Stimulated activated CD4-positive, alpha-beta T cell treated with anti-CD3 and anti-CD28 coated beads, Interleukin-2, amount 100 ng/mL, for 4 hours (primary cell): ENCODE data around the gene DSEL.

Experiments
- DNase-seq: peaks from one replicate; pipeline ENCODE4 v3.0.0-alpha.2; 2020; ENCODE audit warnings: low read depth

The DSEL gene

GRCh38 chr18:67516539-67517443, at the start of gene DSEL:
TSS of gene DSEL (minus strand) at chr18:67516720. CDS start at chr18:67514608, 2,112 bp downstream.
- peak; percentile 96 for DNase-seq

GRCh38 chr18:67553437-67553836, 36.9 kb upstream of the DSEL start:
- DNase-seq = no peak

DNA sequence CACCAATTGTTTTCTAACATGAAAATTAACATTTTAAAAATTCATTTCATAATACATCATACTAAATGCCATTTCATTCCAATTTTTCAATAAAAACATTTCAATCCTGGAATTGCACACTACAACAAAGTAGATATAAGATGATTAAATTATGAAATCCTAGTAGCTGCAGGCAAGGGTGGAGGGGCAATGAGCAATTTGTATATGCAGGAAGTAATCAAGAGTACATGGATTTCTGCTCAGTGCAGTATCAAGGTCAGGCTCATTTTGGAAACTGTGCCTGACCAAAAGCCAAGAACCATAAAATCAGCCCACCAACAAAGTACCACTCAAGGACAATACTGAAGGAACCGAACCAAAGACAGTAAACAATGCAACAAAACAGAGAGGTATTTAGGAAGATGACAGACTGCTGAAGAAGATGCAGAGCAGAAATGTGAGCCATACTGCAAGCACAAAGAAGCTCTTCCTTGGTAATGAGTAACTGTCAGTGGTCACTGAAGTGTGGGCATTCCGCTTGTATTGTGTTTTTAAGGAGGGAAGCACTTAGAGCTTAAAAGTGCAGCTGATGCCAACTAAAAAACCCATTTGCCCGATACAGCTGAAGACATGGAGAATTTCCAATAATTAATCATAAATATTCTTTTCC, 34.5 kb upstream of the DSEL start:
- DNase-seq = no peak

DNA sequence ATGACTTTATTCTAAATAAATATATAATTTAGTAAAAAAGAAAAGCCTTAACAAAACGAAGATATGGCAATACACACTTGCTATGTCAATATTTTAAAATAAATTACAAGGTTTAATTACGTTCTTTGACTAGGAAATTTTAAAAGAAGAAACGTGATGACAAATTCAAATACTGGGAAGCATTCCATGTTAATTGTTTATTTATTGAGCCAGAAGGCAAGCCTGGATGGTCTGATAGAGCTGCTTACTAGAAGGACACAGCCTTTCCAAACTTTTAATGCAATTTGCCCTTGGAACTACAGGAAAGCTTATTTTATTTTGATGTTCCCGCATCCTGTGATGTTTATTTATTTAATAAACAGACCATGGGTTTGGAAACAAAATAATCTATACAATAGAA, 33.4 kb upstream of the DSEL start:
- no peak for DNase-seq

DNA sequence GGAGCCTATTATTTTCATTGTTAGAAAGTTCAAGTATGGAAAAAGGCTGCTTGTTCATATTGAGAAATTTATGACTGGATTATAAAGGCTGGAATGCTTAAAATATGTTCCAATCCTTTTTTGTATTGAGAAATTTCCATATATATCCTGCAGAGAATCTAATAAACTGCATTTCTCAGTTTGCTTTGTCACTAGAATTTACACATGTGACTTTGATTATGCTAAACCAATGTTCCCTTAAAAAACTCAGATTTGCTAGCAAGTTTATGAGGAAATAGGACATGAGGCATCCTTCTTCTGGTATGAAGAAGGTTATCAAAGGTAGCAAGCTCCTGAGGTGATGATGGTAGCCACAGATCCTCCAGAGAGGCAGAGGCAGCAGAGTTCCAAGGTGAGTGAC, 29.2 kb upstream of the DSEL start:
- no peak for DNase-seq

DNA sequence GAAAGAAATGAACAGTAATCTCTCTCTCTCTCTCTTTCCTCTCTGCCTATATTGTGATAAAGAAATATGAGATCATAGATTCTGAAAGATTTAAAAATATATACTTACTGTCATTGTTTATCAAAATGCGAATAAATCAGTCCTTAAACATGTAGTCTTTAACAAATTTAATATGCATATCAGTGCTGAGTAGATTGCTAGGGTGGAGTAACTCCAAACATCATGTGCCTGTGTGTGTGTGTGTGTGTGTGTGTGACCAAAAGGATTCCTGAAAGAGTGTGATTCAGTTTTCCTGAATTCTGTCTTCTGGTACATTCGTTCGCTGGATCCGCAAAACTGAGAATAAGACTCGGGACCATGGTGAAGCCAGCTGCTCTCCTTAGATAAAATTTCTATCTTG, 24.0 kb upstream of the DSEL start:
- DNase-seq = no peak

DNA sequence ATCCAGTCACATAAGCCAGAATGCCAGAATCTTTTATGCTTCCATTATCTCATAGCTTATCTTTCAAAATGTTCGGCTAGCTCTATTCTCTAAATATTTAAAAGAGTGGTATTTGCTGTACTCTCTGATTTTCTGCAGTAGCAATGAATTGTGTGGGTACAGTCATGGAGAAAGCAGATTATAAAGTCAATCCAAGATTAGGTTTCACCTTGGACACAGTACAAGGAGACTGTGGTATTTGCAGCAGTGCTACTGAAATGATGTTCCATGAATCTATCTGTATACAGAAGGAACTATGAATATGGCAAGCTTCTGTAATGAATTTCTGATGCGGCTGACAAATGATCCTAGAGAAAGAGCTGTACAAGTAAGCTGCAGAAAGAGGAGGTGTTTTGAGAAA, 15.4 kb upstream of the DSEL start:
- no peak for DNase-seq

GRCh38 chr18:67525328-67526099, 9.0 kb upstream of the DSEL start:
- no peak for DNase-seq

GRCh38 chr18:67520351-67520921, 3.9 kb upstream of the DSEL start:
- no peak for DNase-seq

DNA sequence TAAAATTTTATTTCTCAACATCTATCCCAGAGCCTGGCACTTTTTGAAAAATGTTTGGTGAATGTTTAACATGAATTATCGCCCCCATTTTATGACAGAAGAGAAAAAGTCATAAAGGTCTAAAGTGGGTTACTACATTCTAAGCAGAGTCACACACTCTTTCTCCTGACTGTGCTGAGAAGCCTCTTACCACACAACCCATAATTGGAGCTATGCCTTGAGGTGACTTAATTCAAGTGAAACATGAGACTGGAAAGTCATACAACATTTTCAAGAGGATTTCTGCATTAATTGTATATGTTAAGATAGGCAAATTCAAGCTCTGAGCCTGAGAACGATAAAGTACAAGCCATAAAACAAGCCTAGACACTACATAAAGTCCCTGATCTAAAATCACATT, 3.1 kb upstream of the DSEL start:
- no peak for DNase-seq

- no peak for DNase-seq
These were observed 2.0 kb upstream of the DSEL start for GRCh38 chr18:67518566-67518965.

- no peak for DNase-seq
These were observed 885 bp upstream of the DSEL start for GRCh38 chr18:67517444-67517765.

- DNase-seq = peak; percentile 21
These were observed 480 bp downstream of the DSEL start for GRCh38 chr18:67515942-67516538.

- DNase-seq = no peak
These were observed 1.5 kb downstream of the DSEL start for GRCh38 chr18:67514901-67515540.

DNA sequence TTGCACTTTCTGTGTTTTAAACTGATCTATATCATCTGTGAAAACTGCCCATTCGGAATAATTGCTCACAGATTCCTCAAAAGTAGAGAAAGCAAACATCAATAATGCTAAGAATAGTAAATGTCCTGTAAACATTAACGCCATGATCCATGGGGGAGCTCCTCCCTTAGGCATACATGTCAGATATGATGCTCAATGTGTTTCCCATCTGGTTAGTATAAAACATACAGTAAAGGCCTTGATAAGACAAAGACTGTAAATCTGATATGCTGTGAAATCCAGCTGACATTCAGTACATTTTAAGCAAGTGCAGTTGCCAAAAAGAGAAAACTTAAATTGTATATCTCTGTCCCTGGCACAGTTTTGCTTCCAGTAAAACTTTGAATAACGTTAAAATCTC, 2.1 kb downstream of the DSEL start:
- DNase-seq = no peak

DNA sequence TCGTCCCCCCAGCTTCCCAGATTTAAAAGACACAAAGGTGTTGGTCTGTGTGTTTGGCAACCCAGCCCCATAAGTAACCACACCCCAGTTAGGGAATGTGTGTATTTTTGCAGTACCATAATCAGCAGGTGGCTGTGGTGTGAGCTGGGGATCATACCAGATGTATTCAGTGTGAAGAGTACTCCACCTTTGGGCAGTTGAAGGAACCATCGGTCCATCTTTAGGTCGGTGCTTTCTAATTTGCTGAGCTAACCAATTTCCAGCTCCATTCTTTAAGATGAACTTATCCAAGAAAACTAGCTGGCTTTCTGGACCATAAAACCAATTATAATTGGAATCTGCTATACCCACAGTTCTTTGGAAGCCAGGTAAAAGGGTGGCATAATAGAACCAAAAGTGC, 3.2 kb downstream of the DSEL start:
- no peak for DNase-seq

DNA sequence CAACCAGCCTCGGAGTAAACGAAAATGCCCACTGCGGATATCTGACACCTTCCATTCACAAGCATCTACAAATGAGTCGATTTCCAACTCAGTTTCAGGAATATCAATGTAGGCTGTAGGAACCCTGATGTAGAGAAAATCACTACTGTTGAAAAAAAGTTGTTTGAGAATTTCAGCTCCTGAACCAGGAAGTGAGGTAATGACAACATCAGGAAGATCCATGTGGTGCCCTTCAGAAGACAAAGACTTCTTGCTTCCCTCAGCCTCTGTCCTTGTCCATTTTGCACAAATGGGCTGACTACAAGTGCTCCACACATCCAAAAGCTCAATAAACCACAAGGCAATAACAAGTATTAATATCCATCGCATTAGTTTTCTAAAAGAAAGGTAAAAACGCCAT, 4.7 kb downstream of the DSEL start:
- DNase-seq = no peak

GRCh38 chr18:67510831-67511230, 5.7 kb downstream of the DSEL start:
- no peak for DNase-seq

GRCh38 chr18:67509741-67510391, 6.7 kb downstream of the DSEL start:
- no peak for DNase-seq

- DNase-seq = no peak
These were observed 8.4 kb downstream of the DSEL start for GRCh38 chr18:67508146-67508545.

DNA sequence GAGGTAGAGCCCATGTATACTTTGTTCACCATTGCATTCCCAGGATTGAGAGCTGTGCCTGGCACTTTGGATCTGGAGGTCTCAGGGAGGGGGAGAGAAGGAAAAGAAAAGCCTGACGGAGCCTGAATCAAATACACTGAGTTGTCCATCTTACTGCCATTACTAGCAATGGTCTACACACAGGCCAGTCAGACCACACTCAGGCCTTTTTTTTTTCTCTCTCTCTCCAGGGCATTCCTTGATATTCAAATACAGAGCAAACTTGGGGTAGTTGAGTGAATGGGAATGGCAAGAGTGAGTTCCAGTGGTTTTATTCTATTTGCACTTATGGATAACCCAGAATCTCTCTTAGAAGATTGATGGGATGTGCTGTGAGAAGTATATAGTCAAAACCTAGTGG, 11.8 kb downstream of the DSEL start:
- DNase-seq = no peak
